ENCODE results near the gene MEGF11.
"Not testable (repeated sequence)": the region's sequence is repeated elsewhere in the genome, so short reads cannot be mapped to it uniquely, and the experiment has no call there.

MEGF11 gene

GRCh38 chr15:66275352-66275751 lies 21.8 kb upstream of the MEGF11 start:
- DNase-seq: no peak

- no peak for DNase-seq
Observed at GRCh38 chr15:66270932-66271331, 17.4 kb upstream of the MEGF11 start.

GRCh38 chr15:66269326-66270090 lies 16.0 kb upstream of the MEGF11 start:
- peak; percentile 59 for DNase-seq

GRCh38 chr15:66264859-66265513 lies 11.4 kb upstream of the MEGF11 start:
- no peak for DNase-seq

- not testable (repeated sequence) for DNase-seq
Observed at GRCh38 chr15:66262837-66263236, 9.3 kb upstream of the MEGF11 start.

GRCh38 chr15:66261056-66261455 lies 7.5 kb upstream of the MEGF11 start:
- no peak for DNase-seq

- DNase-seq: no peak
Observed at GRCh38 chr15:66256692-66257091, 3.1 kb upstream of the MEGF11 start.

- no peak for DNase-seq
Observed at GRCh38 chr15:66254951-66255676, 1.6 kb upstream of the MEGF11 start.

GRCh38 chr15:66254089-66254950 lies 770 bp upstream of the MEGF11 start:
- no peak for DNase-seq

- DNase-seq: peak; percentile 28
Observed at GRCh38 chr15:66252685-66253417, 699 bp downstream of the MEGF11 start.

GRCh38 chr15:66251790-66252684 lies 1.5 kb downstream of the MEGF11 start:
- DNase-seq: peak; percentile 52

- no peak for DNase-seq
Observed at GRCh38 chr15:66251065-66251789, 2.3 kb downstream of the MEGF11 start.

- no peak for DNase-seq
Observed at GRCh38 chr15:66249605-66250174, 3.9 kb downstream of the MEGF11 start.

- no peak for DNase-seq
Observed at GRCh38 chr15:66246937-66247336, 6.6 kb downstream of the MEGF11 start.

GRCh38 chr15:66245832-66246231 lies 7.7 kb downstream of the MEGF11 start:
- DNase-seq: not testable (repeated sequence)

- DNase-seq: no peak
Observed at GRCh38 chr15:66241908-66242285, 11.7 kb downstream of the MEGF11 start.

GRCh38 chr15:66241087-66241907 lies 12.3 kb downstream of the MEGF11 start:
- no peak for DNase-seq

GRCh38 chr15:66240240-66240794 lies 13.2 kb downstream of the MEGF11 start:
- no peak for DNase-seq

- no peak for DNase-seq
Observed at GRCh38 chr15:66239514-66239913, 14.0 kb downstream of the MEGF11 start.
